ENCODE measurements around the gene NR2F1.

The NR2F1 gene

DNA sequence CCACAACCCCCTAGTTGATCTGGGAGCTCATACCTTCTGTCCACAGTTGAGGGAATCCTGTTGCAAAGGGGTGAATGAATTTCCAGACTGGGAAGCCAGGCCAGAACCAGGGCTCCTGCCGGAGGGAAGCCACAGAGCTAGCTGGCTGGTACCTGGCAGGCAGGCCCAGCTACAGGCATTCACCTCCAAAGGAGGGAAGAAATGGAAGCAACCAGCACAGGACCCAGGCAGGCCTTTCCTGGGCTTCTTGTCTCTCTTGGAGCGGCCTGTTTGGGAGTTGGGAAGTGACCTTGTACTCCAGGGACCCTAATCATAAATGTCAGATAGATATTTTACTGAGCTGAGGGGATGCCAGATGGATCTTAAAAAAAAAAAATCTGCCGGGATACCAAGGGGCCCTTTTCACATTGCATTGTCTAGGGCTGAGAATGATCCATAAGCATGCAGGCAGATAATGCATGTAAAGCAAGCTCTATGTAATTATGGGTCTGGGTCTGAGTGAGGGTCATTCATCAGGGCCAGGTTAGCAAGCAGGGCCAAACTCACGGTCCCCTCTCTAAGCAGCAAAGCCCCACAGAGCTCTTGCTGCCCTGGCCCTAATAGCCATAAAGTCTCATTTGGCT, 8.4 kb downstream of the NR2F1 start:
- DNase-seq = no peak

DNA sequence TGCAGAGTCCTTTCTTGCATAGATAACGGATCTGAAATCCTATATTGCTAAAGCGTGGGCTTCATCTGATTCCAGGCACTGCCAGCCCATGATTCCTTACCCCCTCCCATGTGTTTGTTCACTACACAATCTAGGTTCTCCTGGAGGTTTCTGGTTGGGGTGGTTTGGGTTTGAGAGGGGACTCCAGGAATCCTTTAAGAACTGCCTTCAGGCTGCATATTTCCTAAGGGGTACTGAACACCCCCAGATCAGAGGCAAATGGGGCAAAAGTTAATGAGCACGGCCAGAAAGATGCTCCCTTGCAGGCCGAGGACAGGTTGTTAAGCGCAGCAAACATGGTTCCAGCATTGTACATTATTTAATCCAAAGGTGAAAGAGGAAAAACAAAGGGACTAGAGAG, 9.9 kb downstream of the NR2F1 start:
- DNase-seq = no peak

DNA sequence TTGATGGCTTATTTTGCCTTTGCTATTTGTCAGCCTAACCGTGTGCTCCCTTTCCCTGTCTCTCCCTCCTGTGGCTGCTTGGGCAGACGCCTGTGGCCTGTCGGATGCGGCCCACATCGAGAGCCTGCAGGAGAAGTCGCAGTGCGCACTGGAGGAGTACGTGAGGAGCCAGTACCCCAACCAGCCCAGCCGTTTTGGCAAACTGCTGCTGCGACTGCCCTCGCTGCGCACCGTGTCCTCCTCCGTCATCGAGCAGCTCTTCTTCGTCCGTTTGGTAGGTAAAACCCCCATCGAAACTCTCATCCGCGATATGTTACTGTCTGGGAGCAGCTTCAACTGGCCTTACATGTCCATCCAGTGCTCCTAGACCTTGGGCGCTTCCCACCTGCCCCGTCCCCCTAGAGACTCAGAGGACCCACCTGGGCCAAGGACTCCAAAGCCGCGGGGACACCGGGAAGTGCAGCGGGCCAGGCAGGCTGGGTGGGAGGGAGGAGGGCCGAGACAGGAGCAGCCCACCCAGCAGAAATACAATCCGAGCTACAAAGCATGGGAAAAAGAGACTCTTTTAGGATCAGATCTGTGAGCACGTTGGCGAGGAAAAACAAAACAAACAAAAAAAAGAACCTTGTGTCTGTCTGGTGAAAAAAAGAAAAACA, 10.6 kb downstream of the NR2F1 start:
- no peak for DNase-seq

DNA sequence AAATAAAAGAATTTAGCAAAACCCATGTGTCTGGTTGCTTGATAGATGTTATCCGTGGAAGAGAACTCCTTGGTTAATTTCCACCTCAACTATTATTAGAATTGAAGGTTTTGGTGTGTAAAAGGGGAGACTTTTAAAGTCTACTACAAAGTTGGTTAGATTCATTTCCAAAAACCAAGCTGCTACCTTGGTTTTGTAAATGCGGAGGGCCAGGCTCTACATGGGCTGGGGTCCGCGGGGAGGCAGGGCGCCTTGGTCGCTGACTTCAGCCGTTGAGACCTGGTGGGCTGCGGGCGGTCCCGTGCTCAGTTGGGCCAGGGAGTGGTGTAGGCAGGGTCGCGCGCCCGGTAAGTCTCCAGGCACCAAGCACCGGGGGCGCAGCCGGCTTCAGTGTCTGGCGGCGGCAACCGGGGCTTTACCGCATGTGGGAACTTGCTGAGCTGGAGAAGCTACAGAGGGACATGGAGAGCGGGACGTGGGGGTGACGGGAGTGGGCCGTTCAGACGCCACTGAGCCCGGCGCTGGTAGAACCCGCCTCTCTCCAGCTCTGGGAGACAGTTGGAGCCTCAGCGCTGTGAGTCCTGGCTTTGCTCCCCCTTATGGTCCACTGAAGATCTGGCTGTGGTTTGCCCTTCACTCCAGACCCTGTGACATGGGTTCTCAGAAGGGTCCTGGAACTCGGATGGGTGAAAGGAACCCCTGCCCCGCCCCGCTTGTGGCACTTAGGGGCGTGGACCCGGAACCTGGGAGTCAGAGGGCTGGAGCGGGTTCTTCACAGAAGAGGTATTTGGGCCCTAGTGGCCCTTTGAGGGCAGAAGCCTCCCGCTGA, 11.8 kb downstream of the NR2F1 start:
- DNase-seq = no peak

DNA sequence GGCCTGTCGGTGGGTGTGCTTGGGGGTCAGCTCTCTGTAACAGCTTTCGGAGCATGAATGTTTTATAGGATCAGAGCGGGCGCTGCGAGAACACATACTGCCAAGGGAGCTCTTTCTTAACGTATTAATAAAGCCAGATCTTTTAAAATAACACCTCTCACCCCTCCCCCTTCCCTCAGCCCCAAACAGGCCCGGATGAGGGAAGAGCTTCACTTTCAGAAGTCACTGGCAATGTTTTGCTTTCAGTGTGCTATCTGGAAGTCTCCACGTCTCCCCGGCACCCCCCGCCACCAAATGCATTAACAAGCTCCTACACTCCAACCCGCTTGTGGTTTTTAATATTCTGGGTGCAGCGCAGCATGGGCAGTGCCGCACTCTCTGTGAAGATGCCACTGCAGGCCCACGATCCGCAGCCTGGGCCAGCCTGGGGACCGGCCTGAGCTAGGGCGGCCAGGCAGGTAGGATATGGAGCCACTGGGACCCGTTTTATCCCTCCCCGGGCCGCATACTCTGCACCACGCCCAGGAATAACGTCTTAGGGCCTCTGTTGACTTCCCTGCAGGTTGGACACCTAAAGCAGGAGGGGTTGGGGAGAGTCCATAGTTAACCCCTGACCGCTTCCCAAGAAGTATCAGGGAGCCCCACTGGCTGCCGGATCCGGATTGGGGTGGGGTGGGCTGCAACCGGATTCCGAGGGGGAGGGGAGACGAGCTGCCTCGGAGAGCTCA, 12.6 kb downstream of the NR2F1 start:
- no peak for DNase-seq

DNA sequence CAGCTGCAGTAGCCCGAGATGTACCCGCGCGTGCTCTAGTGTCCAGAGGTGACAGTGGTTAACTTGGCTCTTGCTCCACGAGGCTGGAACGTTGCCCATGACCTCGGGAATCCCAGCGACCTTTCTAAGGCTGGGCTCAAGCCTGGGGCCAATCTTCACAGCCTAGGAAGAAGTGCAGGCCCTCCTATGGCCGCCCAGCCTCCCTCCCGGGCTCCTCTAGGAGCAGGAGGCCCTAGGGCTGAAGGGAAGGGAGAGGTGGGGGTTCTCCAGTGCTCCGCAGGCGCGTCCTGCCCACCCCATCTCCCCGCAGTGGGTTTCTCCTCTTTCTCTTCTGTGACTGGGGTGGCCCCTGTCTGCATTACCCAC, 13.3 kb downstream of the NR2F1 start:
- DNase-seq = no peak

DNA sequence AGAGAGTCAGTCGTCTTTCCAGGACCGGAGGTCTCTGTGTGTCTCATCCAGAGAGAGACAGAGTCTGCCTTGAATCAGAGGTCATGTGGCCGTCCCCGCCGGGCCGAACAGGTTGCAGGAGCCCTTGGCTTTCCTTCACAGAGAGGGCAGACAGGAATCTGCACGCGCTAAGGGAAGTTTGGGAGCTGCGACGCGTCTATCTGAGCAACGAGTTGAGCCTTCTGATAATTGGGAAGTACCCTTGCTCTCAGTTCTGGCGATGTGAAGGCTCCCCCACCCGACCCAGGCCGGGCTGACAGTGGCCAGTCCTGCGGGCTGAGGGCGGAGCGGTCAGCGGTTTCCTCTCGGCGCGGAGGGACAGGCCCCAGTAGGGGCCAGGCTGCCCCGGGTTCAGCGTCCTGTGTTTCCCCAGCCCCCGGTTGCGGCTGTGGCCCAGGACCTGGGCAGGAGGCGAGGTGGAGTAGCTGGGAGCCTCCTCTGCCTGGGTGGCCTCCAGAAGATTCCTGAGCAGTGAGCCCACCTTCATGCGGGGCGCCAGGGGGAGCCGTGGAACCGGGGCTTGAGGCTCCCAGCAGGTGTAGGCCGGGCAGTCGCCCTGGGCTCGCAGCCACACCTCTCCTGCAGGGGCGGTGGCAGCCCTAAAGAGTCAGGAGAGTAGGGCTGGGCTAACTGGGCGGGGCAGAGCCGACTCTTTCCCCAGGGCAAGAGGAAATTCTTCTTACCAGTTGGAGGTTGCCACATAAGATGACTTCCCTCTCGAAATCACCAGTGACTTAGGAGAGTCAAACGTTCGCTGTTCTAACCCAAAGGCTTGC, 13.9 kb downstream of the NR2F1 start:
- no peak for DNase-seq

DNA sequence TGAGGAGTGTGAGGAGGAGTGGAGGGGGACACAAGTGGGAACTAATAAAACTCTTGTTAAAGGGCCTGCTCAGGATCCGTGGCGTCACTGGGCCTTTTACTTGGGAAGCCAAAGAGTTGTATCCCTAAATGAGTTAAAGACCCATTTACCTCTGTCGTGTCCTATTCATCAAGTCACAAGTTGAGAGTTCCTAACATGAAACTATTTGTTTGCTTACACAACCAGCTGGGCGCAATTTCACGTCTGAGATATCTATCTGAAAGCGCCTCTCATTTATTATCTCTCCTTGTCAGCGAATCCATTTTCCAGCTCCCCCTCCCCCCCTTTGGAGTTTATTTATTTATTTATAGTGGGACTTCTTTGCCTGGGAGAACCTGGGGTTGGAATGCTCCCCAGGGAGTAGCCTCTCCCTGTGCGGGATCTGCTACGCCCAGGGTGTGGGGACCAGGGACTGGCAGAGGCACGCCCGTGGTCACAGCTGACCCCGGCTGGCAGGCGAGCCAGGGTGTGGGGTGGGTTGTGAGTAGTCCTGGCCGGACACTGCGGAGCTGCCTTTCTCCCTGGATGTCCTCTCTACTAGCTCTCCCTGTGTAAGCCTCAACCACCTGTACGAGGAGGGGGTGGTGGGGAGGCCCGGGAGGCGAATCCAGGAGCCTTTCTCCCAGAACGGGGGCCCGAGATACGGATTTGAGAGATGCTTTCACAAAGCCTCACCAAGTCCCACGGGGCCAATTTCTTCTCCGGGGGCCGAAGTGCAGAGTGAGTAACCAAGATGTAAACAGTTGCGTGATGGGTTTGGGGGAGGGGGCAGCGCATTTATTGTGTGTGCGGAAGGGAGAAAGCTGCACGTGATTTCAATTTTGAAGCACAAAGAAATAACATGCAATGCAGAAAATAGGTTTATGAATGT, 15.3 kb downstream of the NR2F1 start:
- no peak for DNase-seq

DNA sequence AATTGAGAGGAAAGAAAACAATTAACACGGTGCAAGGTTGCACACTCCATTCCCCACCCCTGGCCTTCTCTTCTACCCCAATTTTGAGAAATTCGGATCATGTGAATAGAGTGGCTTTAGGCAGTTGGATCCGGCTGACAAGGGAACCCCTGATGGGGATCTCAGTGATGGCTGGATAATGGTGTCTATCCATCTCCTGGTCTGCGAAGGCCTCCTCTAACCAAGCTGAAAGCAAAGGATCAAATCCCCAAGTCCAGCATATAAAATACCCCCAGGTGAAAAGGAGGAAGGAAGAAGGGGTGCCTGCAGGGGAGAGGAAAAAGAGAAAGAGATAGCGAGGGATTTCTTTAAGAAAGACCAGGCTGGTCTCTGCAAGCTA, 16.0 kb downstream of the NR2F1 start:
- no peak for DNase-seq

DNA sequence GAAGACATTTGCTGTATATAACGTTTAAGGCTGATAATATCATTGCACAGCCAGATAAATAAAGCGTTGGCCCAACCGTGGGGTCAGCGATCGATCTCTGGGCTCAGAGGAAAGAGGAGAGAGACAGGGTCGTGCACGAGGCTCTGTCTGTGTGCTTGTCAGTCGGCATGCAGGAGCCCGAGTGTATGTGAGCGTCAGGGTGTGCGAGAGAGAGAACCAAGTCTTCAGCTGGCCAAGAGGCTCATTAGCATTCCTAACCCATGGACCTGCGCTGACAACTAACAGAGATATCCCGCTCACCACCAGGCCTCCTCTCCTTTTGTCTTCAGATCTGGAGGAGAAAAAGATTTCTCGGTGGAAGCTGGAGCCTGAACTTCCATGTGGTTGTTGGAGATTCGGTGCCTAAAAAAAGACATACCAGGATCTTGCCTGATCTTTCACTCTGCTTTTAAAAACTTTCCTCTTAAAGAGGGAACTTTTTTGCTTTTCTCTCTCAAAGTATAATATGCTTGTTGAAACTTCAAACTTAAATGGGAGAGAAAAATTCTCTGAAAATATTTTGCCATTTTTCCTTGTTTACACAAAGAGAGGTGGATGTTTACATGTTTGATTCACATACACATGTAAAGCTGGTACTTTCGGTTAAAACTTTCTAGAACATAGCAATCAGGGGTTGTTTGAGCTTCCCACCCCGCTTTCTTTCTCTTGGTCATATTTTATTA, 16.5 kb downstream of the NR2F1 start:
- DNase-seq = no peak

DNA sequence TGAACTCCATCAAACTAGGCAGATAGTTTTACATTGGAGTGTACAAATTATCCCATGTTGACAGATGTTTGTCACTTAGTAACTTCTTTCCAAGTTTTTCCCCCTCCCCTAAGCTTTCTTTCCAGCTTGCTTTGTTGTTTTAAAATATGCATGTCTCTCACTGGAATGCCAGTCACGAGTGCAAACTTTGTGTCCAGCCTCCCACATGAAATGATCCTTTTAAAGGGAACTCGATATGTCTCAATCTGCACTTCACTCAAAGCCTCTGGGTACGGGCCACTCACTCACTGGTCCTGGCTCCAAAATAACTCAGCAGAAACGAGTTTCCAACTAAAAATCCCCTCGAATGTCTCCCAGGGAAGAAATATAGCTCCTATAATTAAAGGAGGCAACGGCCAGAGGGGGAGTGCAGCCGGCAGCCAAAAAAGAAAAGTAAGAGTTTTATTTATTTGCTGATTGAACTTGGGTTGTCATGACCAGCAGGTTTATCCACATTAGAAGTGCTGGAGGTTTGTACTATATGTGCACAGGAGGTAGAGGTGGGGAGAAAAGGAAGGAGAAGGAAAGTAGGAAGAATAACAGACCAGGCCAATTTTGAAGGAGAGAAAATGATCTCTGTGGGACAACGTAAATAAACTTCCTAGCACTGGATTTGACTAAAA, 17.5 kb downstream of the NR2F1 start:
- DNase-seq = no peak

DNA sequence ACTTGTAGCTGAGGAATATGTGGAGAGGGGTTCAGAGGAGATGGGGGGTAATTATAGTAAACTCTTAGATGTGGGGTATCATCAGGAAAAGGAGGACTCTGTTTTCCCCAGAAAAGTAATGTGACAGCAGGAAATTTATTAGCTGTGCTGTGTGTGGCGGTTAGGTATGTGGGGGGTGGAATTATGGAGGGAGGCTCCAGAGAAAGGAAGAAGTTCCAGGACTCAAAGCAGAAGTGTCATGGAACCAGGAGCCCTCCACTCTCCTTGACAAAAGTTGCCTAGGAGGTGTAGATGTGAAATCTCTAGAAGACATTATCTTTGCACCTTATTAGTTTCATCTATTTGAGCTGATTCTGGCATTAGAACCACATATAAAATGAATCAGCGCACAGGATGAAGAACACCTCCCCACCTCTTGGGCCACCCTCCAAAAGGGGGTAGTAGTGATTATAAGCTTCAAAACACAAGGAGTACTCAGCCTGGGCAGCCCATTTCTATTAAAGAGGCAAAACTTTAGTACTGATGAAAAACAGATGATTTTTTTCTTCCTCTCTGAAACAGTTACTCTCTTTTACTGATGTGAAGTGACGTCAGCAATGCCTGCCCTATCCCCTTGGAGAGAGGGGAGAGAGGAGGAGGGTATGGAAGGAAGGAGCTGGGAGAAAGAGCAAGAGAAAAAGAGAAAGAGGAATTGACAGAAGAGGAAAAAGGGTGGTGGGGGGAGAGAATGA, 18.2 kb downstream of the NR2F1 start:
- DNase-seq = no peak

DNA sequence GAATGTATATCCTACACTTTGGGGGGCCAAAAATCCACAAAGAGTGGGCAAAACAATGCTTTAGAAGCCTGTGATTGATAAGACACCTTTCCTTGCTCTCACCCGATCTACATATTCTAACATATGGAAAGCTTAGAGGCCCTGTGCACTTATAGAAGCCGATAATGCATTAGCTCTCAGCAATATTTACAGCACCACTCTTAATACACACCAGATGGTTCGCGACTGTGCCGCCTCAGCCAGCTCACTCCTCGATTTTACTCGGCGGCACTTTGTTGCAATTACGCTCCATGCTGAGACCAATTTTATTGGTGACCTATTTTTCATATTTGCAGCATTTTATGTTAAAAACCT, 18.8 kb downstream of the NR2F1 start:
- no peak for DNase-seq

DNA sequence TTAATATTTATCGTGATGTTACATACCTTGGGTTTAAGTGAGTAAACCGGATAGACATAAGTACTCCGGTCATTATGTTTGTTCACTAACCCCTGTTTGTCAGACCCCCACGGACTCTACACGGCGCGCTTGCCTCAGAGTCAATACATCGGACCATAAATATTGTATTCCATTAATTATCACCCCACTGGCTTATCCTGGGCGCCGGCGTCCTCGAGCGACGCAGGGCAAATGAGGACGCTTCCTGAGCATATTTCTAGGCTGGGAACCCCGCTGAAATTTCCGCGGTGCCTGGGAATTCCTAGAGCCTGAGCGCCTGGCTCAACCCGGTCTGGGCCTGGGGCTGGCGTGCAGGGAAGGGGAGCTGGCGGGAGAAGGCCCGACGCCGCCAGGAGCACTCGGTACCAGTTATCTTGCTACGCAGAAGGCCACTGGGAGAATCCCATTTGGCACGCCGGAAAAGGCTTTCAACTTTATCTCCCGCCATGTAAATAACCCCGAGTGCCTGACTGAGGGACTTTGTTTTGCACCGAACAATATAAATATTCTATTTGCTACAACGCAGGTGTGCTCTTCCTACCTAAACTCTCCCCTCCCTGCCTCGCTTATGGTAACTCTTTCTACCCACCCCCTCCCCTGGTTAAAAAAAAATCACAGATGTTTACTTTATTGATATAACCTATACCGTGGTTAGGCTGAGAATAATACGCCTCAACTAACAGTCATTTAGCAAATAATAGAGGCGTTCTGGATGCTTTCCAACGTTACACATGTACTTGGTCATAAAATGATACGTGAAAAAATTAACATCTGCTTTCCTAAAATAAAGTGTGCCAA, 19.4 kb downstream of the NR2F1 start:
- no peak for DNase-seq

DNA sequence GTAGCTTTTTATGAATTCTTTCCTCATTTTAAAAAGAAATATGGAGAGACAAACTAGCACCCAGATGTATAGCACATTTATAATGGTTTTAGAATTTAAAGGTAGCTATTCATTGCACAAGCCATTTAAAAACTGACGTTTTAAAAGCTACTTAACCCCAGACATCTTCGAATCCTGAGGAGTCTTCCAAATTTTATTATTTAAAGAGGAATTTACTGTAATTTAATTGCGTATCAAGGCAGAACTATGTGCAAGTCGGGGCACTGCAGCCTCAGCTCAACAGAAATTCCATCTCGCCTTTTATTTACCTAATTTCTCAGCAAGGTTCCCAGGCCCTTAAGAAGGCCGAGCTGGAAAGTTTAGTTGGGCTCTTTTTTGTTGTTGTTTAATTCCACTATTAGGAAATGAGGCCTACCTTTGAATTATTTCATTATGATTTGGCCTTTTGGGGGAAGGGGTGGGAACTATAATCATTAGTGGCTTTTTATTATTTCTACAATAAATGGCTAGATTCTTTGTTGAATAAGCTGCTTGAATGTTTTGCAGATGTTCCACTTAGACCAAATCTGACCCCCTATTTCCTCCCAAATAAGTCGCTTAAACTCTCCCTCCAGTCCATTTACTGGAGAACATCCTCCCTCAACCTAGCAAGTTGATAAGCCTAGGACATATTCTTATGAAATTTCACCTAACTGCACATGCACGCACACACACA, 20.2 kb downstream of the NR2F1 start:
- DNase-seq = no peak

DNA sequence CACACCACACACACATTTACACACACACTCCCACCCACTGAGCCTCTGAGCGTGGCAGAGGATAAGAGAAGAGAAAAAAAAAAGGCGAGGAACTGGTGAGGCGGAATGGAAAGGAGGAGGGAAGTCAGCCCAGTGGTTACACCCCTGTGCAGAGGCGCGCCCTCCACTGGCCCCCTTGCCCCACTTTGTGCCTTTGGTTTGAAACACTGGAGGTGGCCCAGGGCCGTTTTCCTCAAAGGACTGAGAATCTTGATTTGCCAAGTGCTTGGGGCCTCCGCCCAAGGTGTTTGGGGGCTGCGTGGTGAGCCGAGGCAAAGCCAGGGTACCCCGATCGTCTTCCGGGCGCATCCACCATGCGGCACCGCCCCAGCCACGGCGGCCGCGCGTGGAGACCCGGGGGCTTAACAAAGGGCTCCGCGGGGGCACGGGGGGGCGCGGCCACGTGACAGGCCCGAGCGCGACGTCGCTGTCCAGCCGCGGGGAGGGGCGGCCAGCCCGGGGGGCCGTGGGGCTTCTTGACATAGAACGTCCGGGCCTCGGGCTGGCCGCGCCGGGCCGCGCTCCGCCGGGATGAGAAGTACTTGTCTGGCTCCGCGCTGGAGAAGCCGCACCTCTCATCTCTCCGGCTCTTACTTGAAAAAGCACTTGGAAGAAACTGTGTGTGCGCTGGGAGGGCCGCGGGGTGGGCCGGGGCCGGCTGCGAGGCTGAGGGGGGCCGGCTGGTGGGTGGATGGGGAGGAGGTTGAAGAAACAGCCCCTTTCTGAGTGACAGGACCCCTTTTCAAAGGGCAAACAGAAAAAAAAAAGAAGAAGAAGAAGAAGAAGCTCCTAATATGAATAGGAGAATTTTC, 21.0 kb downstream of the NR2F1 start:
- no peak for DNase-seq

All from CD4-positive, alpha-beta T cell treated with Interleukin-6 for 4 hours (primary cell).